Stimulated activated CD4-positive, alpha-beta T cell treated with anti-CD3 and anti-CD28 coated beads, Interleukin-15, amount 100 ng/mL, for 24 hours (primary cell): ENCODE results near the gene NINJ2.

Experiments
- DNase-seq: peaks from one replicate; pipeline ENCODE4 v3.0.0-alpha.2; 2020

The NINJ2 gene

GRCh38 chr12:522692-523378 lies 140.4 kb downstream of the NINJ2 start:
- no peak for DNase-seq

- DNase-seq: no peak
Observed at GRCh38 chr12:520119-520518, 143.1 kb downstream of the NINJ2 start.

- DNase-seq: no peak
Observed at GRCh38 chr12:517538-517937, 145.7 kb downstream of the NINJ2 start.
